NB4 (cell line): ENCODE results near the gene BCL2L1.

Source experiments
- DNase-seq: peaks from one replicate; pipeline ENCODE4 v3.0.0; 2010; ENCODE audit warnings: low read depth
- H3K4me3 ChIP-seq: one replicate; pipeline ENCODE4 v1.5.1; 2011; ENCODE audit warnings: mild to moderate bottlenecking, low read depth, low read length, moderate library complexity
- MAX ChIP-seq: IDR thresholded peaks from 2 replicates; pipeline ENCODE4 v1.6.1; 2011; ENCODE audit warnings: low read depth, low read length
- MYC ChIP-seq: IDR thresholded peaks from 2 replicates; pipeline ENCODE4 v1.6.1; 2011; ENCODE audit warnings: low read depth, low read length
- POLR2A ChIP-seq: IDR thresholded peaks from 2 replicates; pipeline ENCODE4 v1.6.1; 2011; ENCODE audit warnings: mild to moderate bottlenecking; ENCODE audit not compliant: insufficient read length; ENCODE audit errors: extremely low read depth
- TF ChIP-seq, protein P1 (sequence below): IDR thresholded peaks from one replicate; pipeline ENCODE4 v1.5.1; 2012; ENCODE audit warnings: low read depth, low read length

The BCL2L1 gene

GRCh38 chr20:31717478-31718201 lies 5.0 kb downstream of the BCL2L1 start:
- DNase-seq: no peak
- TF ChIP-seq MYC (no peak), POLR2A (no peak), MAX (no peak)
- TF ChIP-seq, protein P1, sequence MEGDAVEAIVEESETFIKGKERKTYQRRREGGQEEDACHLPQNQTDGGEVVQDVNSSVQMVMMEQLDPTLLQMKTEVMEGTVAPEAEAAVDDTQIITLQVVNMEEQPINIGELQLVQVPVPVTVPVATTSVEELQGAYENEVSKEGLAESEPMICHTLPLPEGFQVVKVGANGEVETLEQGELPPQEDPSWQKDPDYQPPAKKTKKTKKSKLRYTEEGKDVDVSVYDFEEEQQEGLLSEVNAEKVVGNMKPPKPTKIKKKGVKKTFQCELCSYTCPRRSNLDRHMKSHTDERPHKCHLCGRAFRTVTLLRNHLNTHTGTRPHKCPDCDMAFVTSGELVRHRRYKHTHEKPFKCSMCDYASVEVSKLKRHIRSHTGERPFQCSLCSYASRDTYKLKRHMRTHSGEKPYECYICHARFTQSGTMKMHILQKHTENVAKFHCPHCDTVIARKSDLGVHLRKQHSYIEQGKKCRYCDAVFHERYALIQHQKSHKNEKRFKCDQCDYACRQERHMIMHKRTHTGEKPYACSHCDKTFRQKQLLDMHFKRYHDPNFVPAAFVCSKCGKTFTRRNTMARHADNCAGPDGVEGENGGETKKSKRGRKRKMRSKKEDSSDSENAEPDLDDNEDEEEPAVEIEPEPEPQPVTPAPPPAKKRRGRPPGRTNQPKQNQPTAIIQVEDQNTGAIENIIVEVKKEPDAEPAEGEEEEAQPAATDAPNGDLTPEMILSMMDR: no peak
- no peak overlapping the region for H3K4me3 ChIP-seq

- TF ChIP-seq, protein P1: no peak
- TF ChIP-seq POLR2A: no peak
- no peak for TF ChIP-seq MYC
- no peak for TF ChIP-seq MAX
- H3K4me3 ChIP-seq: no peak overlapping the region
- no peak for DNase-seq
Observed at GRCh38 chr20:31716818-31717477, 5.7 kb downstream of the BCL2L1 start.

DNA sequence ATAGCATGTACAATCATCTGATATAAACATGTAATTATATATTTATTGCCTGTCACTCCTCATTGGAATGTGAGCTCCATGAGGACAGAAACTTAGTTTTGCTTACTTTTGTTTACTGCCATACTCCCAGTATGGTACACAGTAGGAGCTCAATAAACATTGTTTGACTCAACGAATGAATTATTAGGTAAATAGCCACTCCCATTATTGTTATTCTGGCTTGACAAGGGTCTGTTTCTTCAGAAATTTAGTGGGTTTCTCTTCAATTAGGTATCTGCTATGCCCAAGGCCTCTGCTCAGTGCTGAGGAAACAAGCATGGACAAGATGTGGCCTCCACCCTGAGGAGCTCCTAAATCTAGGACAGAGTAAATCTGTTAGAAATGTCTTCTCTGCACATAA lies 6.3 kb downstream of the BCL2L1 start:
- TF ChIP-seq, protein P1: no peak
- TF ChIP-seq MYC (no peak), MAX (no peak), POLR2A (no peak)
- no peak overlapping the region for H3K4me3 ChIP-seq
- no peak for DNase-seq

DNA sequence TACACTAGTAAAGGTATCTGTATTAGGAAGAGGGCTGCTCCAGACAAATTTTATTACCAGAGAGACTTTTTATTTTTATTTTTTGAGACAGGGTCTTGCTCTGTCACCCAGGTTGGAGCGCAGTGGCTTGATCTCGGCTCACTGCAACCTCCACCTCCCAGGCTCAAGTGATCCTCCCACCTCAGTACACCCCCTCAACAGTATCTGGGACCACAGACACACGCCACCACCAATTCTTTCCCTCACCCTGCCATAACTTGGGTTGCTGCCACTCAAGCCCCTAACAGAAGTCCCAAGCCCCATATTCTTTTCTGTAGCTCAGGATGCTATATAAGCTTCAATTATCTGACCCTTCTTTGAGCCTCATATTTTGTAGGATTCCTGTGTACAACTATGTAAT lies 6.9 kb downstream of the BCL2L1 start:
- no peak for DNase-seq
- H3K4me3 ChIP-seq: no peak overlapping the region
- TF ChIP-seq POLR2A: no peak
- TF ChIP-seq, protein P1: no peak

- TF ChIP-seq MYC (no peak), MAX (no peak), POLR2A (no peak)
- TF ChIP-seq, protein P1: no peak
- no peak overlapping the region for H3K4me3 ChIP-seq
- DNase-seq: no peak
Observed at GRCh38 chr20:31713312-31714273, 9.1 kb downstream of the BCL2L1 start.
